ENCODE results near the gene CMIP. TPM values are rescaled to one million over a fixed set of nuclear protein-coding genes. Genes with fewer than 3 reads are reported as not detected.

Gene CMIP
- total and polyA plus RNA-seq, 7 donors: 11.0 to 60.3 (median 20.4) TPM

DNA sequence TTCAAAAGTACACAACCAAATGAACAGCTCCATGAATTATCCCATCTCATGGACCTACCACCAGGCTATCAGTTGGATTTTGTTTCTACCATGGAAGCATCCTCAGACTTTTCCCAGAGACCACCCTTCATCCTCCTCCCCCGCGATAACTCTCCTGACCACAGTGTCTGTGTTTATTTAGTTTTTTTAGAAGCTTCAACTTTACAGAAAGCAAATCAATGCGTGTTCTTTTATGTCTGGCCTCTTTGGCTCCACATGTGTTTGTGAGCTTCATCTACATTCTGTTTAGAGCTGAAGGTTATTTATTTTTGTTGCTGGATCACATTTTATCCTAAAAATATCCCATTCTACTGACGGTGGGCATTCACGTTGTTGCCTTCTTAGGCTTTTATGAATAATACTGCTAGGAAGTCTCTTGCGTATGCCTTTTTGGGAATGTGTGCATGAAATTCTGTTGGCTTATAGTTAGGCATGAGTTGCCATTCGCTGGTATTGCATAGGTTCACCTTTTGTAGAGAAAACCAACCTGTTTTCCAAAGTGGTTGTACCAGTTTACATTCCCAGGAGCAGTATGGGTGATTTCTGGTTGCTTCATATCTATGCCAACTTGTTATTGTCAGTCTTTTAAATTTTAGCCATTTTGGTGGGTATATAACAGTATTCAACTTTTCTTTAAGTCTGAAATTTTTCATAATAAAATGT, 83.0 kb downstream of the CMIP start:
- WGBS, 2 donors: 90 to 93% methylated on average over 7 of the region's 7 CpGs
- Histone ChIP-seq H3K27ac (peak overlapping the region in 2 of 4 donors; percentile 51 to 64), H3K9me3 (no peaks in the 10 kb centered on the region), H3K4me3 (no peak overlapping the region), H3K36me3 (no peaks in the 10 kb centered on the region), H3K4me1 (peaks cover 0 to 19% (median 14%) of the 10 kb centered on the region in 4 donors), H3K27me3 (no peaks in the 10 kb centered on the region)
- intact Hi-C loops (cut with DNase I): loop anchor here (5.0 kb wide), 1 partner anchor 80 kb away; no protein-coding TSS in a partner anchor
- DNase-seq: no peak
- TF ChIP-seq POLR2AphosphoS5 (IDR thresholded peaks at IDR 0.05) (no peak), EP300 (IDR thresholded peaks at IDR 0.05) (no peak), POLR2A (IDR thresholded peaks at IDR 0.05) (no peak)
- TF ChIP-seq, protein P1, sequence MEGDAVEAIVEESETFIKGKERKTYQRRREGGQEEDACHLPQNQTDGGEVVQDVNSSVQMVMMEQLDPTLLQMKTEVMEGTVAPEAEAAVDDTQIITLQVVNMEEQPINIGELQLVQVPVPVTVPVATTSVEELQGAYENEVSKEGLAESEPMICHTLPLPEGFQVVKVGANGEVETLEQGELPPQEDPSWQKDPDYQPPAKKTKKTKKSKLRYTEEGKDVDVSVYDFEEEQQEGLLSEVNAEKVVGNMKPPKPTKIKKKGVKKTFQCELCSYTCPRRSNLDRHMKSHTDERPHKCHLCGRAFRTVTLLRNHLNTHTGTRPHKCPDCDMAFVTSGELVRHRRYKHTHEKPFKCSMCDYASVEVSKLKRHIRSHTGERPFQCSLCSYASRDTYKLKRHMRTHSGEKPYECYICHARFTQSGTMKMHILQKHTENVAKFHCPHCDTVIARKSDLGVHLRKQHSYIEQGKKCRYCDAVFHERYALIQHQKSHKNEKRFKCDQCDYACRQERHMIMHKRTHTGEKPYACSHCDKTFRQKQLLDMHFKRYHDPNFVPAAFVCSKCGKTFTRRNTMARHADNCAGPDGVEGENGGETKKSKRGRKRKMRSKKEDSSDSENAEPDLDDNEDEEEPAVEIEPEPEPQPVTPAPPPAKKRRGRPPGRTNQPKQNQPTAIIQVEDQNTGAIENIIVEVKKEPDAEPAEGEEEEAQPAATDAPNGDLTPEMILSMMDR (IDR thresholded peaks at IDR 0.05): no peak

DNA sequence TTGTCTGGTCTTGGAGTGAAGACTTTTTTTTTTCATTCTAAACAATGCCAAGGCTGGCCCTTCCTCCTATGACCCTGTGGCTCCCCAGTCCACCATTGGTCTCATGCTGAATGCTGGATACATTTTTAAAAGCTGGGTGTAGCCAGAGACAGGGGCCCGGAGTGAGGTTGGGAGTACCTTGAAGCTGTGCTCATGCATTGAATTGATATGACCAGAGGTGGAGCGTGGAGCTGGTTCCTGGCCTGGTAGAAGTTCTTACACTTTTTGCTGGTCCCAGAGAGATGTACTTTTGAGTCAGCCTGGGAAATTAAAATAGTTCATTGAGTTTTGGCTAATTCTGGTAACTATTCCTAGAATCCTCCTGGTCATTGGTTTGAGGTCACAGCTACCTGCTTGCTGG, 83.6 kb downstream of the CMIP start:
- intact Hi-C loops (cut with DNase I): loop anchor here (5.0 kb wide), 1 partner anchor 81 kb away; no protein-coding TSS in a partner anchor
- H3K27ac ChIP-seq: no peak overlapping the region
- no peaks in the 10 kb centered on the region for H3K9me3 ChIP-seq
- no peak for DNase-seq
- TF ChIP-seq POLR2AphosphoS5 (IDR thresholded peaks at IDR 0.05) (no peak), POLR2A (IDR thresholded peaks at IDR 0.05) (no peak), EP300 (IDR thresholded peaks at IDR 0.05) (no peak)
- TF ChIP-seq, protein P1 (IDR thresholded peaks at IDR 0.05): no peak
- 98 to 99% methylated on average over 2 of the region's 2 CpGs for WGBS, 2 donors
- H3K4me1 ChIP-seq: peaks cover 0 to 19% (median 14%) of the 10 kb centered on the region in 4 donors
- H3K27me3 ChIP-seq: no peaks in the 10 kb centered on the region
- H3K4me3 ChIP-seq: no peak overlapping the region
- H3K36me3 ChIP-seq: no peaks in the 10 kb centered on the region

DNA sequence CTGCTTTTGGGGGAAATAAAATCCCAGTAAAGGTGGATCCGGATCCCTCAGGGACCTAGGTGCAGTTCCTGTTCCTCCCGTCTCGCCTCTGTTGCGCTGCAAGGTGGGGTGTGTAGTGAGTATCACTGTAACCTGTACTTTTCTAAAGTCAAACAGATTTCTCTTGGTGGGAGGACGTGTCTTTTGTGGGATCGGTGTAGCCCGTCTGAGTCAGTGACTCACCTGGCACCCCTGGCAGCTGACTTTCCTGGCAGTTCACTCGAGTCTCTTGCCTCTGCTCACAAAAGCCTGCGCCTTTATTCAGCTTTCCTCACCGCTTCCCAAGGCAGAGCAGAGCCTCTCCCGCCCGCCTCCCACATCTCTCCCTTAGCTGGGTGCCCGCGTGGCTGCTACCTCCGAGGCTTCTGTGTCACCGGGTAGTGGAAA, 85.7 kb downstream of the CMIP start:
- no peaks in the 10 kb centered on the region for H3K9me3 ChIP-seq
- no peak overlapping the region for H3K4me3 ChIP-seq
- H3K27me3 ChIP-seq: no peaks in the 10 kb centered on the region
- TF ChIP-seq POLR2A (IDR thresholded peaks at IDR 0.05) (no peak), POLR2AphosphoS5 (IDR thresholded peaks at IDR 0.05) (no peak), EP300 (IDR thresholded peaks at IDR 0.05) (no peak)
- TF ChIP-seq, protein P1 (IDR thresholded peaks at IDR 0.05): no peak
- H3K36me3 ChIP-seq: no peaks in the 10 kb centered on the region
- WGBS, 2 donors: 95% methylated on average over 16 of the region's 16 CpGs
- H3K27ac ChIP-seq: no peak overlapping the region
- intact Hi-C loops (cut with DNase I): no loop called here
- DNase-seq: no peak
- H3K4me1 ChIP-seq: peaks cover 0 to 19% (median 15%) of the 10 kb centered on the region in 4 donors

DNA sequence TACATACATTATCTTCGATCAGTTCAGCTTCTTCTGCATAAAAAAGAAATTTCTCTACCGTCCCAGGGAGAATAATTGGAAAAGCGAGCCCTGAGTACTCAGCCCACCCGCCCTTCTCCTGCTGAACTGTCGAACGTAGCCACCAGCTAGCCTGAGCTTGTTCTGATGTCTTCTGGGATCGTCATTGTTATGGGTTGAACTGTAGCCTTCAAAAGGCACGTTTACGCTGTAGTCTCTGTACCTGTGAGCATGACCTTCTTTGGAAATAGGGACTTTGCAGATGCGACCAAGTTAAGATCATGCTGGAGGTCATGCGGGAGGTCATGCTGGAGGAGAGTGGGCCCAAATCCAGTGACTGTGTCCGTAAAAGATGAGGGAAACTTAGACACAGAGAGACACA, 86.2 kb downstream of the CMIP start:
- Histone ChIP-seq H3K27ac (no peak overlapping the region), H3K27me3 (no peaks in the 10 kb centered on the region), H3K9me3 (no peaks in the 10 kb centered on the region), H3K36me3 (no peaks in the 10 kb centered on the region), H3K4me1 (peaks cover 0 to 19% (median 15%) of the 10 kb centered on the region in 4 donors), H3K4me3 (no peak overlapping the region)
- DNase-seq: no peak
- no peak for TF ChIP-seq EP300 (IDR thresholded peaks at IDR 0.05)
- 93 to 94% methylated on average over 12 of the region's 12 CpGs for WGBS, 2 donors
- intact Hi-C loops (cut with DNase I): no loop called here

DNA sequence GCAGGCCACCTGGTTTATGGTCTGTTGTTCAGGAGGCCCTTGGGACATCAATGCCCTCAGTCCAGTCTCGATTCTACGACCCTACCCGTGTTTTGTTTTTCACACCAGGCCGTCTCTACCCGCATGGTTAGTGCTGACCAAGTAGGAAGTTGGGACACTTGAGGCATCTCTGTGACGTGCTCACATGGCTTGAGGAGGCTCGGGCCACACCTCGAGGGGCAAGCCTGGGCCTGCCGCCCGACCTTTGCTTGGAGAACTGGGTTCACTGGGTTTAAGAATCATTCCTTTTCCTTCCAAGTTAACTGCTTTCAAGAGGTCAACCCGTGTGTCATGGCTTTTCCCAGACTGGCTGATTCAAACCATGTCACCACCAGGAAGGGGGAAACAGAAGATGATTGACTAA, 86.8 kb downstream of the CMIP start:
- Histone ChIP-seq H3K27me3 (no peaks in the 10 kb centered on the region), H3K4me1 (peaks cover 0 to 13% (median 11%) of the 10 kb centered on the region in 4 donors), H3K27ac (no peak overlapping the region), H3K4me3 (no peak overlapping the region), H3K36me3 (no peaks in the 10 kb centered on the region), H3K9me3 (no peaks in the 10 kb centered on the region)
- no peak for DNase-seq
- intact Hi-C loops (cut with DNase I): no loop called here
- TF ChIP-seq POLR2AphosphoS5 (IDR thresholded peaks at IDR 0.05) (no peak), EP300 (IDR thresholded peaks at IDR 0.05) (no peak), POLR2A (IDR thresholded peaks at IDR 0.05) (no peak)
- TF ChIP-seq, protein P1 (IDR thresholded peaks at IDR 0.05): no peak
- 67 to 75% methylated on average over 11 of the region's 11 CpGs for WGBS, 2 donors

All from sigmoid colon (tissue), 7 donors.